NT2/D1 (cell line): ENCODE measurements around the gene SNAI3.

ENCODE experiments used
- DNase-seq: peaks from one replicate; pipeline ENCODE4 v3.0.0-alpha.2; 2011; ENCODE audit warnings: low read depth, low spot score
- H3K27me3 ChIP-seq: 2 replicates; pipeline ENCODE4 v1.6.0; 2011; ENCODE audit warnings: mild to moderate bottlenecking; ENCODE audit not compliant: insufficient read length, insufficient read depth
- H3K36me3 ChIP-seq: 2 replicates; pipeline ENCODE4 v1.6.1; 2011; ENCODE audit warnings: mild to moderate bottlenecking, low read length, mixed read lengths; ENCODE audit not compliant: insufficient read depth, insufficient read length
- H3K4me1 ChIP-seq: 2 replicates; pipeline ENCODE4 v1.5.1; 2011; ENCODE audit not compliant: insufficient read depth, insufficient read length
- H3K4me3 ChIP-seq: 2 replicates; pipeline ENCODE4 v1.5.1; 2011; ENCODE audit warnings: low read depth; ENCODE audit not compliant: insufficient read length
- H3K9ac ChIP-seq: 2 replicates; pipeline ENCODE4 v1.6.0; 2011; ENCODE audit warnings: low read depth; ENCODE audit not compliant: insufficient read length
- H3K9me3 ChIP-seq: 2 replicates; pipeline ENCODE4 v1.5.1; 2011; ENCODE audit warnings: mild to moderate bottlenecking, low read length; ENCODE audit not compliant: insufficient read depth
- SUZ12 ChIP-seq: IDR thresholded peaks from 2 replicates; pipeline ENCODE4 v1.6.1; 2011; ENCODE audit not compliant: insufficient read length, insufficient read depth; ENCODE audit errors: extremely low read depth
- YY1 ChIP-seq: IDR thresholded peaks from 2 replicates; pipeline ENCODE4 v1.6.1; 2011; ENCODE audit not compliant: insufficient read length, insufficient read depth
- ZNF274 ChIP-seq: IDR thresholded peaks from 2 replicates; pipeline ENCODE4 v1.6.1; 2011; ENCODE audit warnings: mild to moderate bottlenecking, low read depth, low read length

The SNAI3 gene

DNA sequence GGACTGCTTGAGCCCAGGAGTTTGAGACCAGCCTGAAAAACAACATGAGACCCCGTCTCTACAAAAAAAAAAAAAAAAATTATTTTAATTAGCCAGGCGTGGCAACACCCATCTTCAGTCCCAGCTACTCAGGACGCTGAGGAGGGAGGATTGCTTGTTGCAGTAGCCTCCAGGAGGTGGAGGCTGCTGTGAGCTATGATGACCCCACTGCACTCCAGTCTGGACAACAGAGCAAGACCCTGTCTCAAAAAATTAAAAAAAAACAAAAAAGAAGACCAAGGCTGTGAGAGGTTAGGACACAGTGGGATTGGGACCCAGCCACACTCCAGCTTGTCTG is 1.3 kb upstream of the SNAI3 start:
- TF ChIP-seq ZNF274 (no peak), SUZ12 (no peak), YY1 (no peak)
- H3K4me3 ChIP-seq: no peak overlapping the region
- no peaks in the 10 kb centered on the region for H3K36me3 ChIP-seq
- no peaks in the 10 kb centered on the region for H3K9me3 ChIP-seq
- H3K9ac ChIP-seq: no peak overlapping the region
- H3K27me3 ChIP-seq: peaks cover 61% of the 10 kb centered on the region
- no peak for DNase-seq
- H3K4me1 ChIP-seq: peaks cover 36% of the 10 kb centered on the region

DNA sequence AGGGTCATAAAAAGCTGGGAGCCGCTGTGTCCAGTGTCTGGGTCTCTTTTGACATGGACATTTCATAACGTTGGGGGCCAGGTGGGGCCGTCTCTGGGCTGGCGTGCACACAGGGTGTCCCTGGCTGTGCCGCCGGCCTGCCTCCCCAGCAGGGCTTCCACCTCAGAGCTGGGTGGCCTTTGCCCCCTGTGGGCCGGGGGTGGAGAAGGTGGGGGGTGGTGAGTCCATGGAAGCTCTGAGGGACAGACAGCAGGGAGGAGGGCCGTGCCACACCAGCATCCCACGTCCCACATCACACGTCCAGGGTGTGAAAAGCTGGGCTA is 908 bp upstream of the SNAI3 start:
- no peak for DNase-seq
- no peak overlapping the region for H3K9ac ChIP-seq
- TF ChIP-seq YY1: no peak
- no peak for TF ChIP-seq SUZ12
- TF ChIP-seq ZNF274: no peak

DNA sequence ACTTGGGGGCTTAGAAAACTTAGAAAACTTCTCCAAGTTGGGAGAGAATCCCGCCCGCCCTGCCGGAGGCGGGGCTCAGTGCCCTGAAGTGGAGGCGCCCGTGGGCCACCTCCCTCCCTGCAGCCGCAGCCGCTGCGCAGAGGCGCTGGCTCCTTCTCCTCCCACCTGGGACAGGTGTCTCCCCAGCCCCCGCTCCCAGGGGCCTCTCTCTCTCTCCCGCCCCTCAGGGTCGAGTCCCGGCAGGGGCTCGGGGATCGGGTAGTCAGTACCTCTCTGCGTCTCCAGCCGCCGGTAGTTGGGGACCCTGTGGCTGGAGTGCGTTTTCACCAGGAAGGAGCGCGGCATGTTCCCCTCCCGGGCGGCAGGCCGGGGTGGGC is 257 bp downstream of the SNAI3 start:
- DNase-seq: no peak
- Histone ChIP-seq H3K4me1 (peaks cover 43% of the 10 kb centered on the region), H3K4me3 (peak overlapping the region; percentile 51), H3K27me3 (peaks cover 61% of the 10 kb centered on the region), H3K9ac (peak overlapping the region; percentile 79), H3K36me3 (no peaks in the 10 kb centered on the region), H3K9me3 (no peaks in the 10 kb centered on the region)
- TF ChIP-seq YY1 (no peak), SUZ12 (no peak), ZNF274 (no peak)

More for the DNA sequence above, 908 bp upstream of the SNAI3 start:
- no peaks in the 10 kb centered on the region for H3K36me3 ChIP-seq
- peaks cover 36% of the 10 kb centered on the region for H3K4me1 ChIP-seq
- H3K27me3 ChIP-seq: peaks cover 61% of the 10 kb centered on the region
- no peaks in the 10 kb centered on the region for H3K9me3 ChIP-seq
- H3K4me3 ChIP-seq: no peak overlapping the region

DNA sequence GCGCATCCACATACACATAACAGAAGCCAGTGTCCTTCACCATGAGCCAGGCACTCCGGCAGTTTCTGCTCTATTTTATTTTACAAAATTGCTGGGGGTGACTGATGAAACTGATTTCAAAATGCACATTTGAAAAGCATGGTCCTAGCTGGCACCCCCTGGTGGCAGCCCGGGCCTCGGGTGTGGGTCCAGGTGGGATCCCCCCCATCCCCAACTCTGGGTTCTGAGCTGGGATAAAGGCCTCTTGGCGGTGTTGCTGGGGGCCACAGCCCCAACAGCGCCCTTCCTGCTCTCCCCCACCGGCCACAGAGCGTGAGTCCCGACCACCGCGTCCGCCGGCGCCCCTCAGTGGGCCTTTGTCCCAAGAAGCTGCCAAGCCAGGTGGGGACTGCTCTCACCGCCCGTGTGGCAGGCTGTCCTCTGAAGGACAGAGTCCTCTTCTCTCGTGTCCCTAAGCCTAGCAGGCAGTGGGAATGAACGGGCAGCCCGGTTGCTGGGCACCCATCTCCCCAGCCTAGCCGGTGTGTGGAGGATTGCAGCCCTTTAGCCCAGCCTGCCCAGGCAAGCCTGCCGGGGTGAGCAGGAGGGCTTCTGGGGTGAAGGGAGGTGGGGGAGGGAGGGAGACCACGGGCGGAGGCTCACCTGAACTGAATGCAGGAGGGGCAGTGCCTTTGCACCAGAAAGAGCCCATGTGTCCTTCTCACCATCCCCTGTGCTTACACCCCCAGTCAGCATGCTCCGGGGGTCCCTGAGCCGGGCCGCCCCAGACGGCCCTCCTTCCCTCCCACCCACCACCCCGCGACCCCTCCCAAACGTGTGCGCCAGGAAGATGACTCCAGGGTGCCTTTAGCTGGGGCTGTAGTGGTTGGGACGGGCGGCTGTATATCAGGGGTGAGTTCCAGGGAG is 898 bp downstream of the SNAI3 start:
- no peak for DNase-seq
- Histone ChIP-seq H3K4me1 (peaks cover 40% of the 10 kb centered on the region), H3K4me3 (peak overlapping the region; percentile 51), H3K27me3 (peaks cover 54% of the 10 kb centered on the region), H3K36me3 (no peaks in the 10 kb centered on the region), H3K9ac (peak overlapping the region; percentile 79), H3K9me3 (no peaks in the 10 kb centered on the region)
- TF ChIP-seq YY1 (no peak), SUZ12 (no peak), ZNF274 (no peak)

DNA sequence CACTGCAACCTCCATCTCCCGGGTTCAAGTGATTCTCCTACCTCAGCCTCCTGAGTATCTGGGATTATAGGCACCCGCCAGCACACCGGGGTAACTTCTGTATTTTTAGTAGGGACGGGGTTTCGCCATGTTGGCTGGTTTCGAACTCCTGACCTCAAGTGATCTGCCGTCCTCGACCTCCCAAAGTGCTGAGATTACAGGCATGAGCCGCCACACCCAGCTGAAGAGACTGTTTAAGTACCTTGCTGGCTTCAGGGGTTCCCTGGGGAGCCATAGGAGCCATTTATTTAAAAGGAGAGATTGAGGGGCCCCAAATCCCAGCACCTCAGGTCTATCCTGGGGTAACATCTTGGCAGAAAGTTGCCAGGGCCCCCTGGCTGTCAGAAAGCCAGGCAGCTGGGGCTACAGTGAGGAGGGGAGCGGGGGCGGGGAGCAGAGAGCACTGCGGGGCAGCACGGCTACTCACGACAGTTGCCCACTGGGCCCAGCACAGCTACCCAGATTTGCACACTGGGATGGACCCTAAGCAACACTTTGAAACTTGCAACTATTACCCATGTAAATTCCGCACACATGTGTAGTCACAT is 1.6 kb downstream of the SNAI3 start:
- TF ChIP-seq YY1 (no peak), ZNF274 (no peak)
- peaks cover 37% of the 10 kb centered on the region for H3K4me1 ChIP-seq
- no peaks in the 10 kb centered on the region for H3K9me3 ChIP-seq
- no peak overlapping the region for H3K4me3 ChIP-seq
- peaks cover 50% of the 10 kb centered on the region for H3K27me3 ChIP-seq
- no peaks in the 10 kb centered on the region for H3K36me3 ChIP-seq
- peak overlapping the region; percentile 79 for H3K9ac ChIP-seq
- DNase-seq: no peak

DNA sequence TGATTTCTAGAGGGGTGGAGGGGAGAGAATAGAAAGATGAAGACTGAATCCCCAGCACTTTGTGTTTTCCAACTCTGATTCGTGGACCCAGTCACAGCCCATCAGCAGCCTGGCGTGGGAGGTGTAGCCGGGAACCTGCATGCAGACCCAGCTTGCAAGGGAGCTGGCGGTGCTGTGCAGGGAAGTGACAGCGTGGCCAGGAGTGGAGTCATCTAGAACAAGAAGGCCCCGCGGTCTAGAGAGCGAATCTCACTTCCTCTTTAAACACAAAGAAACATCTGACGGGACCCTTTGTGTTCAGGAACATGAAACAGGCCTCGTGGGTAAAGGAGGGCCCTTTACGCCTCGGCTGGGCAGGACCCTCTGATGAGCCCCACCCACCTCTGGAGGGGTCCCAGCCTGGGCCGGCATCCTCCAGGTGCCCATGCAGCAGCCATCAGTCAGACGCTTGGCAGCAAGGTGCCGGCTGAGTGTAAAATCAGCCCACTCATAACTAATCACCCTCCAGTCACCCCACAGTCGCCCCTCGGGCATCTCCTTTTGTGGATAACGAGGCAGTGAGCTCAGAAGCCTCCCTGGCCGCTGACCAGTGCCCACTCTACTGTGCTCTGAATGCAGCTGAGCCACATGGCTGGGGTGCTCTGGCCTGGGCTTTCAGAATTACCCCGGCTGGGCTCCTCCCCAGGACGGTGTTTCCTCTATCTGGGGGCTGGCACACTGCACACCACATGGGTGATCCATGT is 4.4 kb downstream of the SNAI3 start:
- DNase-seq: no peak
- H3K27me3 ChIP-seq: peaks cover 22% of the 10 kb centered on the region
- H3K9ac ChIP-seq: peak overlapping the region; percentile 32
- H3K4me1 ChIP-seq: peaks cover 34% of the 10 kb centered on the region
- H3K36me3 ChIP-seq: peaks cover 5% of the 10 kb centered on the region
- no peak overlapping the region for H3K4me3 ChIP-seq
- H3K9me3 ChIP-seq: no peaks in the 10 kb centered on the region
- TF ChIP-seq YY1 (no peak), ZNF274 (no peak), SUZ12 (no peak)

DNA sequence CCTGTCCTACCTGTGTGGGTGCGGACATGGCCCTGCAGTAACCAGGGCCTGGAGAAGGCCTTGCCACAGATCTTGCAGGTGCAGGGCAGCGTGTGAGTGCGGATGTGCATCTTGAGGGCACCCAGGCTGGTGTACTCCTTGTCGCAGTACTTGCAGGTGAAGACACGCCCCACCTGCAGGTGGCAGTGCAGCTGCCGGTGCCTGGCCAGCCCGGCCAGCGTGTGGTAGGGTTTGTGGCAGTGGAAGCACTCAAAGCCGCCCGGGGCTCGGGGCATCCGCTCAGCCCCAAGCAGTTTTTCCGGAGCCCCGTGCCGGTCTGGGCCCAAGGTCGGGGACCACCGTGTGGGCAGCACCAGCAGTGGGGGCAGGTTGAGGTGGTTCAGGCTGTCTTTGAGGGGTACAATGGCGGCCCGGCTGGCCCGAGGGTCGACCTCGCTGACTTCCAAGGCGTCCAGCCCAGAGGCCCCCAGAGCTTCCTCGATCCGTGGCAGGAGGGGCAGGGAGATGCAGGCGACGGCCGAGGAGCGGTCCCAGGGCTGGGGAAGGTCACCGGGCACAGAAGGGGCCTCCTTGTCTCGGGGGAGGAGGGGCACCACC is 5.1 kb downstream of the SNAI3 start:
- Histone ChIP-seq H3K27me3 (peaks cover 16% of the 10 kb centered on the region), H3K9ac (peak overlapping the region; percentile 32), H3K4me1 (peaks cover 30% of the 10 kb centered on the region), H3K36me3 (peaks cover 12% of the 10 kb centered on the region), H3K9me3 (no peaks in the 10 kb centered on the region), H3K4me3 (no peak overlapping the region)
- TF ChIP-seq SUZ12 (no peak), YY1 (no peak), ZNF274 (no peak)
- no peak for DNase-seq
